Mesothelial cell of epicardium (in vitro differentiated cells): ENCODE data around the gene ZNF365. TPM values are rescaled to one million over a fixed set of nuclear protein-coding genes. Genes with fewer than 3 reads are reported as not detected.

Experiments used
- DNase-seq, 2 experiments: peaks; one replicate each; pipeline ENCODE4 v3.0.0; 2021; ENCODE audit warnings: low spot score in 2 of 2; ENCODE audit not compliant: unreplicated experiment in 2 of 2
- H3K27ac Mint-ChIP-seq: 2 replicates; pipeline ENCODE4 v1.8.0; 2021; ENCODE audit warnings: mixed read lengths
- H3K27me3 Mint-ChIP-seq: 2 replicates; pipeline ENCODE4 v1.8.0; 2021; ENCODE audit warnings: low read depth, mixed read lengths
- H3K36me3 Mint-ChIP-seq: 2 replicates; pipeline ENCODE4 v1.8.0; 2021; ENCODE audit warnings: mixed read lengths
- H3K4me1 Mint-ChIP-seq: 2 replicates; pipeline ENCODE4 v1.8.0; 2021; ENCODE audit warnings: mixed read lengths
- H3K4me3 Mint-ChIP-seq: 2 replicates; pipeline ENCODE4 v1.8.0; 2021; ENCODE audit warnings: mild to moderate bottlenecking, moderate library complexity, mixed read lengths
- H3K9me3 Mint-ChIP-seq: 2 replicates; pipeline ENCODE4 v1.8.0; 2021; ENCODE audit warnings: mixed read lengths
- CTCF ChIP-seq: fragments of 200-600 bp; sonication (generic); IDR thresholded peaks from one replicate; pipeline ENCODE4 v1.5.0; 2021; ENCODE audit warnings: antibody characterized with exemption; ENCODE audit not compliant: unreplicated experiment
- total RNA-seq: library from RNA; stranded (reverse); gene quantifications from 3 replicates; pipeline ENCODE4 v1.2.1, GENCODE V29; 2021

ZNF365 gene
- total RNA-seq, 1 donor from 2014 or later = not detected

- H3K4me3 Mint-ChIP-seq = no peak overlapping the region
- TF ChIP-seq CTCF = no peak
- no peaks in the 10 kb centered on the region for H3K36me3 Mint-ChIP-seq
- peaks cover 3% of the 10 kb centered on the region for H3K9me3 Mint-ChIP-seq
- H3K27ac Mint-ChIP-seq = no peak overlapping the region
- H3K4me1 Mint-ChIP-seq = no peaks in the 10 kb centered on the region
- DNase-seq = no peak
- peaks cover 18% of the 10 kb centered on the region for H3K27me3 Mint-ChIP-seq
Observed at GRCh38 chr10:62426600-62426999, 52.4 kb downstream of the ZNF365 start.

- Mint-ChIP-seq H3K27me3 (peaks cover 27% of the 10 kb centered on the region), H3K9me3 (peaks cover 3% of the 10 kb centered on the region), H3K36me3 (no peaks in the 10 kb centered on the region)
Observed at GRCh38 chr10:62430881-62431280, 56.7 kb downstream of the ZNF365 start.

GRCh38 chr10:62433181-62433692, 59.1 kb downstream of the ZNF365 start:
- Mint-ChIP-seq H3K27me3 (peaks cover 22% of the 10 kb centered on the region), H3K4me1 (no peaks in the 10 kb centered on the region), H3K4me3 (no peak overlapping the region), H3K27ac (no peak overlapping the region), H3K36me3 (no peaks in the 10 kb centered on the region), H3K9me3 (peaks cover 3% of the 10 kb centered on the region)
- DNase-seq = no peak
- no peak for TF ChIP-seq CTCF

More at GRCh38 chr10:62430881-62431280, 56.7 kb downstream of the ZNF365 start:
- no peaks in the 10 kb centered on the region for H3K4me1 Mint-ChIP-seq
- no peak for TF ChIP-seq CTCF
- H3K4me3 Mint-ChIP-seq = no peak overlapping the region
- DNase-seq = no peak
- H3K27ac Mint-ChIP-seq = no peak overlapping the region

- Mint-ChIP-seq H3K27me3 (peaks cover 22% of the 10 kb centered on the region), H3K36me3 (no peaks in the 10 kb centered on the region), H3K27ac (no peak overlapping the region), H3K4me3 (no peak overlapping the region), H3K4me1 (no peaks in the 10 kb centered on the region), H3K9me3 (no peaks in the 10 kb centered on the region)
- DNase-seq = no peak
- TF ChIP-seq CTCF = no peak
Observed at GRCh38 chr10:62433901-62434300, 59.7 kb downstream of the ZNF365 start.

- TF ChIP-seq CTCF = peak; percentile 93
- peaks cover 20% of the 10 kb centered on the region for H3K27me3 Mint-ChIP-seq
- no peak overlapping the region for H3K27ac Mint-ChIP-seq
- H3K36me3 Mint-ChIP-seq = no peaks in the 10 kb centered on the region
- H3K4me3 Mint-ChIP-seq = no peak overlapping the region
- H3K9me3 Mint-ChIP-seq = no peaks in the 10 kb centered on the region
- DNase-seq = no peak
- peaks cover 5% of the 10 kb centered on the region for H3K4me1 Mint-ChIP-seq
Observed at GRCh38 chr10:62437696-62438095, 63.5 kb downstream of the ZNF365 start.

- Mint-ChIP-seq H3K9me3 (no peaks in the 10 kb centered on the region), H3K27ac (peak overlapping the region; percentile 13), H3K36me3 (no peaks in the 10 kb centered on the region), H3K27me3 (peaks cover 2% of the 10 kb centered on the region), H3K4me3 (no peak overlapping the region), H3K4me1 (peaks cover 17% of the 10 kb centered on the region)
- no peak for TF ChIP-seq CTCF
- DNase-seq = no peak
Observed at GRCh38 chr10:62442006-62442405, 67.8 kb downstream of the ZNF365 start.
